Measurements from ENCODE around the gene ERVMER34-1.

Gene ERVMER34-1

GRCh38 chr4:52716364-52717151 lies 34.7 kb downstream of the ERVMER34-1 start:
- peak; percentile 85 for DNase-seq

- no peak for DNase-seq
Observed at GRCh38 chr4:52715914-52716313, 35.3 kb downstream of the ERVMER34-1 start.

DNA sequence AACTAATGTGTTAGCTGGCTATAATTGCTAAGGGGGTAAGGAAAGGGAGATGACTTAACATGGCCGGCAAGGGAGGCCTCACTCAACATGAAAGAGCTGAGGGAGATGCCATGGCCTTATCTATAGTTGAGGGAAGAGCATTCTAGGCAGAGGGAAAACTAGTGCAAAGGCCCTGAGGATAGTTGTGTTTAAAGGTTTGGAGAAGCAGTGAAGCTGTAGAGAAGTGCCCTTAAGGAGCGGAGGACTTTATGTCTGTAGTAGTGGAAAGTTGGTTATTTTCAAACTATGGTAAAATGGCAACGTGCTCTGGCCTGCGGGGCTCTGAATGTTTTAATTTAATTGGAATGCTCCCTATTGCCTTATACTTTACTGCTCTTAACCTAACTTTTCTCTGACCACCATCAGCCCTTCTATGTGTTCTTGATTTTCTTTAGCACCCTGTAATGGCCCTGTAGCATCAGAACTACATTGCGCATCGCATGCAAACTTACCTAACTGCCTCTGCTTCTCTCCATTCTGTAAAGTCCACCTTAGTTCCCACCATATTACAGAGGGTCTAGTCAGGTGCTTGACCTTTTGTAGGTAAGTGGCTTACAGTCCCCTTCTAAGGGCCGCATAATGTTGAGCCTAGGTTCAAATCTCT lies 35.8 kb downstream of the ERVMER34-1 start:
- DNase-seq, result no peak

- no peak for DNase-seq
Observed at GRCh38 chr4:52714597-52715254, 36.5 kb downstream of the ERVMER34-1 start.

- DNase-seq, result no peak
Observed at GRCh38 chr4:52713456-52713937, 37.7 kb downstream of the ERVMER34-1 start.

GRCh38 chr4:52712251-52713130 lies 38.7 kb downstream of the ERVMER34-1 start:
- DNase-seq, result peak; percentile 49

- DNase-seq, result peak; percentile 14
Observed at GRCh38 chr4:52711834-52712250, 39.4 kb downstream of the ERVMER34-1 start.

DNA sequence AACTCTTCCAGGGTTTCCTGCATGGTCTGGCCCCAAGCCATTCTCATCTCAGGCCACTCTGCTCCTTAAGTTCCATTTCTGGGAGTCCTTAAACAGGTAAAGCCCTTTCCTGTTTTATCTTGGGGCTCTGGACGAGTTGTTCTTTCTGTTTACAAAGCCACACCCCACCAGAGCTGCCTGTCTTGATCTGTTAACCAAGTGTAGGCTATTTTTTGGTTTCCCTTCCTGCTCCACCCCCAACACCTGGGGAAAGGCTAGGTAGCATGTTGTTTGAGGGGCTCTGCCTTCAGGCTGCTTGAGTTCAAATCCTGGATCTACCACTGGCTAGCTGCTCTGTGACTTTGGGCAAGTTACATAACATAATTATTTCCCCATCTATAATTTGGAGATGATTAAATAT lies 40.0 kb downstream of the ERVMER34-1 start:
- no peak for DNase-seq

DNA sequence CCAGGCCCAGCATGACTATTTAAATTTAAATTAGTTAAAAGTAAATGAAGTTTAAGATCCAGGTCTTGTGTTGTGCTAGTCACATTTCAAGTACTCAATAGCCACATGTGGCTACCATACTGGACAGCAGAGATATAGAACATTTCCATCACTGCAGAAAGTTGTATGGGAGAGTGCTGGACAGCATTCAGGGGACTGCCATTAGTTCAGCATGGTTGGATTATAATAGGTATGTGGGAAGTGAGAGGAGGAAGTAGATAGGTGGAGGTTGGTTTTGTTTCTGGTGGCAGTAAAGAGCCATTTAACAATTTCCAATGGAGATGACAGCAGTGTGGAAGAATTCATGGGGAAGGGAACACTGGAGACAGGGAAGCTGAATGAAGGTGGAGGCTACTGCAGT lies 42.1 kb downstream of the ERVMER34-1 start:
- no peak for DNase-seq

DNA sequence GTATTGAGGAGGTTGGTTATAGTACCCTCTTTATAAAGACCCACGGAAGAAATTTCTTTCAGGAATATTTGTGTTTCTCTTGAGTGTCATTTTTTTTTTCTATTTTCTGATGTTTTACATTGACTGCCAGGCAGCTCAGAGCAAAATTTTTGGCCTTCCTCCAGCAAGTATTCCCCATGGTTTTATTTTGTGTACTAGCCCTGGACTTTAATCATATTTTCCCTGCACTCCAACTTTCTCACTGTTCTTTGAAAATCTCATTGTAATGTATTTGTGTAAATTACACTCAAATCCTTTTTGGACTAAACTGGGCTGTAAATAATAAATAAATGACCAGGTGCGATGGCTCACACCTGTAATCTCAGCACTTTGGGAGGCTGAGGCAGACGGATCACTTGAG lies 46.6 kb downstream of the ERVMER34-1 start:
- DNase-seq, result no peak

DNA sequence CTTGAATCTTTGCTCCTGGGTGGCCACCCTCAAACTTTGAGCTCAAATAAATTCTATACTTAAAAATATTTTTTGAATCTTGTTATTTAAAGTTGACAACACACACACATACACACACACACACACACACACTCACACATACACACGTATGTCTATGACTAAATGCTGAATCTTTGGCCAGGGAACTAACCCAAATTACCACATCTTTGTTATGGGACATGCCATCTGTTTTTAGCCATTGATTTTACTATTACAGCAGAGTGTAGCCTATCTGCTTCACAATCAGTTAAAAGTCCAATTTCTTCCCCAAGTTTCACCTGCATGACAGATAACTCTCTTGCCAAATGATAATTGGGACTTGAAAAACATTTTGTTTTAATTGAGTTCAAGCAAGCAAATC lies 47.1 kb downstream of the ERVMER34-1 start:
- DNase-seq, result no peak

DNA sequence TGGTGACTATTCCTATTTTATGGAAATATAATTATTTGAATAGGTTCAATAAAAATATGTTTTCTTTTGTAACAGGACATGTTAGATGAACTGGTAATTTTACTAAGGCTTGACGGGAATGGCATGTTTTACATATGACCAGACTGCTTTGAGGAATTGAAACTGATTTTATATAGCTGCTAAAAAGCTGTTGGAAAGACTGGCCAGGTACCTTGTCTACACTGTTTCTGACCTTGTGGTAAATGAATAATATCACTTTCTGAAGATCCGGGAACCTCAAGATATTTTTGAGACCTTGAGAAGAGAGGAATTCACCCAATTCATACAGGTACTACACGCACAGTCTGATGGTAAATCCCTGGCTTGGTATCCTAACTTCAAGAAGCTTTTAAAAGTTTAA lies 50.0 kb downstream of the ERVMER34-1 start:
- no peak for DNase-seq

- DNase-seq, result no peak
Observed at GRCh38 chr4:52694936-52695335, 56.3 kb downstream of the ERVMER34-1 start.

GRCh38 chr4:52693492-52693891 lies 57.7 kb downstream of the ERVMER34-1 start:
- no peak for DNase-seq

Data from NCI-H82 (cell line).